Endothelial cell of umbilical vein (primary cell): ENCODE measurements around the gene NME7. TPM values are rescaled to one million over a fixed set of nuclear protein-coding genes. Genes with fewer than 3 reads are reported as not detected.

Source experiments
- BruUV-seq: library from RNA; stranded (reverse); fragments of 400-500 nt; replicated peaks from 2 replicates; lab custom pipeline; 2021; lab: Mats Ljungman, UMichigan
- CTCF ChIA-PET: fragments of 300-600, 350-600 bp; sonication (Branson Sonifier 250); formaldehyde crosslinking; loops from one replicate; lab custom pipeline; 2021; ENCODE audit warnings: antibody characterized with exemption, inconsistent platforms; lab: Charles Lee
- POLR2A ChIA-PET: fragments of 300-600, 350-600 bp; sonication (Branson Sonifier 250); formaldehyde crosslinking; loops from one replicate; lab custom pipeline; 2021; ENCODE audit warnings: antibody characterized with exemption, inconsistent platforms; lab: Charles Lee
- DNase-seq: peaks from one replicate; pipeline ENCODE4 v3.0.0-alpha.2; 2011; ENCODE audit warnings: low read depth, low spot score
- FAIRE-seq: peaks from 2 replicates; lab custom pipeline; 2011; peaks lifted over from hg19 to GRCh38; lab: Jason Lieb, UNC
- H2AFZ ChIP-seq: 2 replicates; pipeline ENCODE4 v1.6.0; 2012; ENCODE audit warnings: low read depth, low read length, control low read depth, inconsistent platforms
- H3K27ac ChIP-seq: 2 replicates; pipeline ENCODE4 v1.5.1; 2011; ENCODE audit warnings: low read depth, mild to moderate bottlenecking, control low read depth, low read length, moderate library complexity; ENCODE audit not compliant: insufficient read depth
- H3K27me3 ChIP-seq, 2 experiments: 2 replicates each; pipeline versions ENCODE4 v1.6.0 to v1.6.1; 2011; ENCODE audit warnings: low read length in 2 of 2, mixed read lengths in 1 of 2; ENCODE audit not compliant: control insufficient read depth in 2 of 2, insufficient read depth in 2 of 2
- H3K36me3 ChIP-seq, 2 experiments: 2 replicates in 1 of 2; 3 replicates in 1 of 2; pipeline ENCODE4 v1.5.1; 2011; ENCODE audit warnings: low read length in 2 of 2, mild to moderate bottlenecking in 1 of 2, moderate library complexity in 1 of 2; ENCODE audit not compliant: control insufficient read depth in 2 of 2, insufficient read depth in 2 of 2; ENCODE audit errors: extremely low read depth in 1 of 2
- H3K4me1 ChIP-seq: 3 replicates; pipeline ENCODE4 v1.5.1; 2011; ENCODE audit warnings: mild to moderate bottlenecking, low read length; ENCODE audit not compliant: control insufficient read depth, insufficient read depth; ENCODE audit errors: extremely low read depth
- H3K4me2 ChIP-seq: 2 replicates; pipeline ENCODE4 v1.6.1; 2011; ENCODE audit warnings: low read length, control low read depth, mixed read lengths; ENCODE audit not compliant: insufficient read depth
- H3K4me3 ChIP-seq, 3 experiments: fragments of 200-600 bp in 1 of 3; sonication (generic), shearing (Covaris generic) in 1 of 3; replicated peaks in 1 of 3; 2 replicates each; pipeline ENCODE4 v1.5.1; 2011 to 2016; ENCODE audit warnings: control low read depth in 3 of 3, low read length in 3 of 3, mild to moderate bottlenecking in 2 of 3, inconsistent platforms in 1 of 3, low read depth in 1 of 3, moderate library complexity in 1 of 3; ENCODE audit not compliant: insufficient read depth in 1 of 3
- H3K79me2 ChIP-seq: 2 replicates; pipeline ENCODE4 v1.6.0; 2012; ENCODE audit warnings: low read length, inconsistent platforms; ENCODE audit not compliant: control insufficient read depth, insufficient read depth
- H3K9ac ChIP-seq: replicated peaks from 2 replicates; pipeline ENCODE3; 2011; ENCODE audit warnings: low read length, control low read depth; ENCODE audit not compliant: insufficient read depth; ENCODE audit errors: extremely low read depth
- H3K9me1 ChIP-seq: replicated peaks from 3 replicates; pipeline ENCODE4 v1.6.0; 2011; ENCODE audit warnings: mild to moderate bottlenecking, low read length; ENCODE audit not compliant: control insufficient read depth, insufficient read depth; ENCODE audit errors: extremely low read depth
- H3K9me3 ChIP-seq: replicated peaks from 2 replicates; pipeline ENCODE4 v1.5.1; 2012; ENCODE audit warnings: low read length, inconsistent platforms; ENCODE audit not compliant: control insufficient read depth, insufficient read depth
- H4K20me1 ChIP-seq: replicated peaks from 2 replicates; pipeline ENCODE3; 2011; ENCODE audit warnings: mild to moderate bottlenecking, low read length; ENCODE audit not compliant: control insufficient read depth, insufficient read depth; ENCODE audit errors: extremely low read depth
- EZH2 ChIP-seq: IDR thresholded peaks from 2 replicates; pipeline ENCODE4 v1.6.1; 2012; ENCODE audit warnings: borderline replicate concordance, low read depth, mild to moderate bottlenecking, moderate library complexity, low read length, inconsistent platforms; ENCODE audit not compliant: severe bottlenecking
- FOS ChIP-seq: IDR thresholded peaks from 2 replicates; pipeline ENCODE4 v1.6.1; 2011; ENCODE audit warnings: mild to moderate bottlenecking, low read length, moderate library complexity, borderline replicate concordance; ENCODE audit not compliant: insufficient read depth
- GATA2 ChIP-seq: IDR thresholded peaks from 2 replicates; pipeline ENCODE4 v1.7.0; 2011; ENCODE audit warnings: low read depth, mild to moderate bottlenecking, moderate library complexity, mixed read lengths, low read length; ENCODE audit not compliant: insufficient read length, insufficient read depth
- JUN ChIP-seq: IDR thresholded peaks from 2 replicates; pipeline ENCODE4 v1.6.1; 2011; ENCODE audit warnings: borderline replicate concordance, low read depth; ENCODE audit not compliant: insufficient read length, insufficient read depth
- MYC ChIP-seq: IDR thresholded peaks from one replicate; pipeline ENCODE4 v1.6.1; 2011; ENCODE audit warnings: mild to moderate bottlenecking, low read depth, low read length
- POLR2A ChIP-seq: IDR thresholded peaks from 2 replicates; pipeline ENCODE4 v1.6.1; 2012; ENCODE audit warnings: low read depth, mild to moderate bottlenecking, control low read depth, low read length
- POLR2AphosphoS5 ChIP-seq: IDR thresholded peaks from 2 replicates; pipeline ENCODE4 v1.6.1; 2012; ENCODE audit warnings: low read depth, mild to moderate bottlenecking, control low read depth, low read length, moderate library complexity; ENCODE audit not compliant: insufficient read depth
- dilution Hi-C: fragments of 300-500 bp; cut with MboI; formaldehyde crosslinking; loops from one replicate; pipeline ENCODE4 v1.15.0; 2019; ENCODE audit warnings: low sequenced_read_pairs; ENCODE audit not compliant: extremely low pct_ligation_motif_present
- intact Hi-C: fragments of 100-400 bp; cut with micrococcal nuclease; formaldehyde crosslinking; loops from one replicate; pipeline ENCODE4 v1.10.0; 2022
- polyA plus RNA-seq, 4 experiments: library from polyadenylated mRNA; depleted of rRNA in 3 of 4; stranded (reverse) in 3 of 4; unstranded in 1 of 4; fragments of >200 nt; gene quantifications; 2 replicates each; pipeline versions ENCODE4 v1.2.1 to v1.2.3, GENCODE V29; 2011 to 2012; ENCODE audit warnings: missing spikeins in 1 of 4
- total RNA-seq: library from RNA; stranded (reverse); gene quantifications from 2 replicates; pipeline ENCODE4 v1.2.3, GENCODE V29; 2021
- TF ChIP-seq, protein P1 (sequence below): IDR thresholded peaks from 2 replicates; pipeline ENCODE4 v1.6.1; 2011; ENCODE audit not compliant: insufficient read depth, insufficient read length
- TF ChIP-seq, protein P2 (sequence below), 2 donors: IDR thresholded peaks; 1 replicate in 1 of 2; 2 replicates in 1 of 2; pipeline ENCODE4 v1.5.1; 2011; ENCODE audit warnings: low read length in 2 of 2, mild to moderate bottlenecking in 2 of 2, moderate library complexity in 2 of 2, control low read depth in 1 of 2, inconsistent platforms in 1 of 2, low read depth in 1 of 2; ENCODE audit not compliant: insufficient read depth in 1 of 2; ENCODE audit errors: extremely low read depth in 1 of 2

NME7 gene
- total and polyA plus RNA-seq, 2 donors (not counting 3 experiments of a cell fraction or from before 2014, with no cell fraction given): 16.5 to 25.3 TPM

DNA sequence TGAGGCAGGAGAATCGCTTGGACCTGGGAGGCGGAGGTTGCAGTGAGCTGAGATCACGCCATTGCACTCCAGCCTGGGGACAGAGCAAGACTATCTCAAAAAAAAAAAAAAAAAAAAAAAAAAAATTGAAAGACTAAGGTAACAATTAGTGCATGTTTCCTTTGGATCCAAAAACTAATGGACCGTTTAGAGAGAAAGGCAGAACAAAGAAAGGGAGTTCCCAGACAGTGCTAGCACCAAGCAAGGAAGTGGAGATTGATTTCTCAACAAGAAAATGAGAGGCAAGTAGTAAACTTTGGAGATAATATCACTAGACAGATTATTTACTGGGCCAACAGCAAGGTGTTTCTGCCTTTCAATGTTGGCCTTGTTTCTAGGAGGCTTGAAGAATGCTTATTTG is 236.9 kb downstream of the NME7 start:
- Histone ChIP-seq H3K4me2 (no peak overlapping the region), H3K4me1 (peaks cover 10% of the 10 kb centered on the region), H3K4me3 (no peak overlapping the region), H3K9ac (no peak overlapping the region), H2AFZ (no peak overlapping the region), H3K27ac (no peak overlapping the region), H3K79me2 (no peaks in the 10 kb centered on the region), H3K36me3 (peaks cover 0 to 6% of the 10 kb centered on the region in 2 experiments), H4K20me1 (no peaks in the 10 kb centered on the region), H3K9me3 (no peaks in the 10 kb centered on the region), H3K9me1 (no peaks in the 10 kb centered on the region), H3K27me3 (no peaks in the 10 kb centered on the region)
- CTCF ChIA-PET: no interaction called here
- FAIRE-seq (no peak), DNase-seq (no peak)
- intact Hi-C loops (loop anchor here (10.0 kb wide), 1 partner anchor 526 kb away; no protein-coding TSS in a partner anchor), dilution Hi-C loops (no loop called here)
- POLR2A ChIA-PET: no interaction called here
- no TSS peak for BruUV-seq
- TF ChIP-seq POLR2AphosphoS5: no peak
- no peak for TF ChIP-seq MYC
- no peak for TF ChIP-seq POLR2A
- no peak for TF ChIP-seq EZH2
- TF ChIP-seq JUN: no peak
- no peak for TF ChIP-seq FOS
- TF ChIP-seq, protein P1, sequence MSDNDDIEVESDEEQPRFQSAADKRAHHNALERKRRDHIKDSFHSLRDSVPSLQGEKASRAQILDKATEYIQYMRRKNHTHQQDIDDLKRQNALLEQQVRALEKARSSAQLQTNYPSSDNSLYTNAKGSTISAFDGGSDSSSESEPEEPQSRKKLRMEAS: no peak
- no peak for TF ChIP-seq GATA2
- TF ChIP-seq, protein P2, sequence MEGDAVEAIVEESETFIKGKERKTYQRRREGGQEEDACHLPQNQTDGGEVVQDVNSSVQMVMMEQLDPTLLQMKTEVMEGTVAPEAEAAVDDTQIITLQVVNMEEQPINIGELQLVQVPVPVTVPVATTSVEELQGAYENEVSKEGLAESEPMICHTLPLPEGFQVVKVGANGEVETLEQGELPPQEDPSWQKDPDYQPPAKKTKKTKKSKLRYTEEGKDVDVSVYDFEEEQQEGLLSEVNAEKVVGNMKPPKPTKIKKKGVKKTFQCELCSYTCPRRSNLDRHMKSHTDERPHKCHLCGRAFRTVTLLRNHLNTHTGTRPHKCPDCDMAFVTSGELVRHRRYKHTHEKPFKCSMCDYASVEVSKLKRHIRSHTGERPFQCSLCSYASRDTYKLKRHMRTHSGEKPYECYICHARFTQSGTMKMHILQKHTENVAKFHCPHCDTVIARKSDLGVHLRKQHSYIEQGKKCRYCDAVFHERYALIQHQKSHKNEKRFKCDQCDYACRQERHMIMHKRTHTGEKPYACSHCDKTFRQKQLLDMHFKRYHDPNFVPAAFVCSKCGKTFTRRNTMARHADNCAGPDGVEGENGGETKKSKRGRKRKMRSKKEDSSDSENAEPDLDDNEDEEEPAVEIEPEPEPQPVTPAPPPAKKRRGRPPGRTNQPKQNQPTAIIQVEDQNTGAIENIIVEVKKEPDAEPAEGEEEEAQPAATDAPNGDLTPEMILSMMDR (IDR thresholded peaks at IDR 0.05; ENCODE audit: extremely low read depth in 1 of 2, insufficient read depth in 1 of 2, low read depth in 1 of 2, low read length in 2 of 2): no peak
